A673 (cell line): ENCODE data around the gene SPRYD4. TPM values are rescaled to one million over a fixed set of nuclear protein-coding genes. Genes with fewer than 3 reads are reported as not detected.
"Not testable (repeated sequence)": the region's sequence is repeated elsewhere in the genome, so short reads cannot be mapped to it uniquely, and the experiment has no call there.

Experiments used
- BruUV-seq: library from RNA; stranded (reverse); fragments of 400-500 nt; replicated peaks from 2 replicates; lab custom pipeline; 2021; lab: Mats Ljungman, UMichigan
- CTCF ChIA-PET: fragments of 300-600 bp; sonication (Branson Sonifier 250); formaldehyde crosslinking; loops from one replicate; lab custom pipeline; 2022; ENCODE audit warnings: antibody characterized with exemption; lab: Charles Lee
- POLR2A ChIA-PET: fragments of 300-600 bp; sonication (Branson Sonifier 250); formaldehyde crosslinking; loops from one replicate; lab custom pipeline; 2022; ENCODE audit warnings: antibody characterized with exemption; ENCODE audit not compliant: low non-redundant PET; lab: Charles Lee
- DNase-seq: peaks from one replicate; pipeline ENCODE4 v3.0.0-alpha.2; 2015; ENCODE audit warnings: low spot score
- H3K27ac ChIP-seq: fragments of 200-600 bp; sonication (generic); 2 replicates; pipeline ENCODE4 v1.5.1; 2016; ENCODE audit warnings: mixed run types, low read depth, mild to moderate bottlenecking, mixed read lengths, antibody characterized with exemption, low read length; ENCODE audit not compliant: poor library complexity, severe bottlenecking
- H3K27me3 ChIP-seq: fragments of 200-600 bp; sonication (generic); replicated peaks from 2 replicates; pipeline ENCODE4 v1.6.1; 2017; ENCODE audit warnings: mixed run types, low read depth, mild to moderate bottlenecking, mixed read lengths, antibody characterized with exemption, low read length; ENCODE audit not compliant: insufficient read depth, poor library complexity
- H3K36me3 ChIP-seq: fragments of 200-600 bp; sonication (generic); 2 replicates; pipeline ENCODE4 v1.6.1; 2016; ENCODE audit warnings: mixed run types, mild to moderate bottlenecking, mixed read lengths, antibody characterized with exemption, low read length; ENCODE audit not compliant: insufficient read depth, poor library complexity, severe bottlenecking
- H3K4me1 ChIP-seq: fragments of 200-600 bp; sonication (generic); 2 replicates; pipeline ENCODE4 v1.6.1; 2017; ENCODE audit warnings: mixed run types, mild to moderate bottlenecking, mixed read lengths, antibody characterized with exemption, low read length; ENCODE audit not compliant: insufficient read depth, poor library complexity, severe bottlenecking
- H3K4me3 ChIP-seq: fragments of 200-600 bp; sonication (generic); 2 replicates; pipeline ENCODE4 v1.5.1; 2016; ENCODE audit warnings: low read depth, mixed run types, mild to moderate bottlenecking, mixed read lengths, low read length; ENCODE audit not compliant: poor library complexity, severe bottlenecking
- H3K9me3 ChIP-seq: fragments of 200-600 bp; sonication (generic); 2 replicates; pipeline ENCODE4 v1.6.1; 2016; ENCODE audit warnings: mixed run types, low read depth, mild to moderate bottlenecking, mixed read lengths, antibody characterized with exemption, low read length; ENCODE audit not compliant: poor library complexity, severe bottlenecking
- CTCF ChIP-seq: fragments of 300-800, 200-600 bp; sonication (generic); conservative IDR thresholded peaks from 2 replicates; pipeline ENCODE4 v1.5.1; 2017; ENCODE audit warnings: low read depth, mild to moderate bottlenecking, antibody characterized with exemption, low read length, moderate library complexity, mixed read lengths
- EZH2 ChIP-seq: fragments of 200-600 bp; sonication (generic); IDR thresholded peaks from 2 replicates; pipeline ENCODE4 v1.6.1; 2017; ENCODE audit warnings: borderline replicate concordance, low read depth, mild to moderate bottlenecking, mixed read lengths, antibody characterized with exemption, low read length; ENCODE audit not compliant: poor library complexity, severe bottlenecking
- intact Hi-C: fragments of 100-400 bp; cut with micrococcal nuclease; formaldehyde crosslinking; loops from one replicate; pipeline ENCODE4 v1.10.0; 2022; ENCODE audit not compliant: unreplicated experiment
- total RNA-seq: library from RNA; stranded (reverse); gene quantifications from 2 replicates; pipeline ENCODE4 v1.2.3, GENCODE V29; 2021

SPRYD4 gene
- total RNA-seq, 1 experiment from 2014 or later: 4.7 TPM

DNA sequence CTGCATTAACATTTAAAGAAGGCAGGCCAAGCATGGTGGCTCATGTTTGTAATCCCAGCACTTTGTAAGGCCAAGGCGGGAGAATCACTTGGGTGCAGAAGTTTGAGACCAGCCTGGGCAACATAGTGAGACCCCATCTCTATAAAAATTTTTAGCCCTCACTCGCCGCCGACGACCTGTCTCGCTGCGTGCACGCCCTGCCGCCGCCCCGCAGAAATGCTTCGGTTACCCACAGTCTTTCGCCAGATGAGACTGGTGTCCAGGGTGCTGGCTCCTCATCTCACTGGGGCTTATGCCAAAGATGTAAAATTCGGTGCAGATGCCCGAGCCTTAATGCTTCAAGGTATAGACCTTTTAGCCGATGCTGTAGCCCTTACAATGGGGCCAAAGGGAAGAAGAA is 42.4 kb downstream of the SPRYD4 start:
- Histone ChIP-seq H3K27me3 (no peaks in the 10 kb centered on the region), H3K4me3 (no peak overlapping the region), H3K9me3 (no peaks in the 10 kb centered on the region), H3K27ac (no peak overlapping the region), H3K4me1 (no peaks in the 10 kb centered on the region), H3K36me3 (no peaks in the 10 kb centered on the region)
- ChIA-PET POLR2A (no interaction called here), CTCF (no interaction called here)
- intact Hi-C loops: loop anchor here (5.0 kb wide), 3 partner anchors 62 to 602 kb away; partner anchors contain the start of gene STAT6
- BruUV-seq: no TSS peak
- TF ChIP-seq CTCF (no peak), EZH2 (no peak)
- no peak for DNase-seq

- H3K9me3 ChIP-seq, POLR2A ChIA-PET, H3K4me3 ChIP-seq, H3K27me3 ChIP-seq, BruUV-seq, H3K4me1 ChIP-seq, DNase-seq, H3K36me3 ChIP-seq, H3K27ac ChIP-seq: not testable (repeated sequence)
- CTCF ChIA-PET: interaction anchor here (1.0 to 2.6 kb wide), 3 partner anchors 60 to 123 kb away, joined by 3 to 26 read pairs (median 20); no protein-coding TSS in a partner anchor
- intact Hi-C loops: loop anchor here (5.0 kb wide), 3 partner anchors 58 to 598 kb away; partner anchors contain the start of gene STAT6
Observed at GRCh38 chr12:56514014-56514318, 45.6 kb downstream of the SPRYD4 start.

- no peak for DNase-seq
- no peak overlapping the region for H3K4me3 ChIP-seq
- CTCF ChIA-PET: no interaction called here
- no peaks in the 10 kb centered on the region for H3K9me3 ChIP-seq
- H3K36me3 ChIP-seq: no peaks in the 10 kb centered on the region
- intact Hi-C loops: no loop called here
- H3K27me3 ChIP-seq: no peaks in the 10 kb centered on the region
- H3K27ac ChIP-seq: no peak overlapping the region
- POLR2A ChIA-PET: interaction anchor here (0.5 kb wide), 1 partner anchor 11 kb away, joined by 3 read pairs; no protein-coding TSS in a partner anchor
- no TSS peak for BruUV-seq
- no peak for TF ChIP-seq CTCF
- no peak for TF ChIP-seq EZH2
- peaks cover 18% of the 10 kb centered on the region for H3K4me1 ChIP-seq
Observed at GRCh38 chr12:56517854-56518253, 49.5 kb downstream of the SPRYD4 start.

DNA sequence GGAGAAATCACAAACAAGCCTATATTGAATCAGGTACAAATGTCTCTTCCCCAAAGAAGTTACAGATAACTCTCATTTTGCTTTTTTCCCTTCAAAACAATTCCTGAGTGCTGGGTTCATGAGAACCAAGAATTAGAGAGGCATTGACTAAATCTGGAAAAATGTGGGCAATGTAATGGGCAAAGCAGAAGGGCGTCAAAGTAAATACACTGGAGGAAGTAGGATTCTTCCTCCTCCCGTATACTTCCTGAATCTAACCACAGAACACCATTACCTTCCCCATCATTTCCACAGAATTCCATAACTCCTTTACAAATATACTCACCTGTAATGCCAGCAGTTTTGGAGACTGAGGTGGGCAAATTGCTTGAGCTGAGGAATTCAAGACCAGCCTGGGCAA is 50.2 kb downstream of the SPRYD4 start:
- no peak for DNase-seq
- no peak for TF ChIP-seq EZH2
- TF ChIP-seq CTCF: no peak
- Histone ChIP-seq H3K27me3 (no peaks in the 10 kb centered on the region), H3K4me3 (no peak overlapping the region), H3K9me3 (no peaks in the 10 kb centered on the region), H3K4me1 (peaks cover 19% of the 10 kb centered on the region), H3K36me3 (no peaks in the 10 kb centered on the region), H3K27ac (no peak overlapping the region)
- intact Hi-C loops: no loop called here
- no TSS peak for BruUV-seq
- ChIA-PET POLR2A (no interaction called here), CTCF (no interaction called here)
